Neural cell (in vitro differentiated cells): ENCODE measurements around the gene RNF212. TPM values are rescaled to one million over a fixed set of nuclear protein-coding genes. Genes with fewer than 3 reads are reported as not detected.

Experiments
- H2AFZ ChIP-seq: fragments of 200-600, 300-800 bp; sonication (generic), shearing (Covaris generic); 2 replicates; pipeline ENCODE4 v1.6.0; 2014; ENCODE audit warnings: low read depth, mild to moderate bottlenecking, antibody characterized with exemption, low read length, moderate library complexity
- H3F3A ChIP-seq: fragments of 200-600 bp; shearing (Covaris generic); 2 replicates; pipeline ENCODE4 v1.6.1; 2016; ENCODE audit warnings: mild to moderate bottlenecking, moderate library complexity, mixed read lengths, antibody characterized with exemption, low read length; ENCODE audit not compliant: insufficient read depth, poor library complexity, severe bottlenecking
- H3K27ac ChIP-seq: fragments of 200-600, 300-800 bp; sonication (generic), shearing (Covaris generic); 2 replicates; pipeline ENCODE4 v1.5.1; 2014; ENCODE audit warnings: mild to moderate bottlenecking, low read length, moderate library complexity
- H3K27me3 ChIP-seq: fragments of 300-800, 200-600 bp; sonication (generic), shearing (Covaris generic); 2 replicates; pipeline ENCODE4 v1.6.0; 2014; ENCODE audit warnings: mild to moderate bottlenecking, low read depth, low read length, moderate library complexity; ENCODE audit not compliant: insufficient read depth
- H3K36me3 ChIP-seq: fragments of 300-800, 200-600 bp; sonication (generic), shearing (Covaris generic); 2 replicates; pipeline ENCODE4 v1.5.1; 2014; ENCODE audit warnings: mild to moderate bottlenecking, antibody characterized with exemption, low read length, moderate library complexity; ENCODE audit not compliant: insufficient read depth
- H3K4me2 ChIP-seq: fragments of 300-800, 200-600 bp; sonication (generic), shearing (Covaris generic); 2 replicates; pipeline ENCODE4 v1.6.0; 2014; ENCODE audit warnings: mild to moderate bottlenecking, low read length
- H3K4me3 ChIP-seq: fragments of 300-800, 200-600 bp; sonication (generic), shearing (Covaris generic); 2 replicates; pipeline ENCODE4 v1.5.1; 2014; ENCODE audit warnings: mild to moderate bottlenecking, low read length, moderate library complexity
- H3K79me2 ChIP-seq: fragments of 200-600 bp; shearing (Covaris generic); replicated peaks from 2 replicates; pipeline ENCODE4 v1.6.0; 2014; ENCODE audit warnings: mild to moderate bottlenecking, low read length, moderate library complexity; ENCODE audit not compliant: insufficient read depth
- H3K9ac ChIP-seq: fragments of 300-800, 200-600 bp; sonication (generic), shearing (Covaris generic); 2 replicates; pipeline ENCODE4 v1.6.1; 2016; ENCODE audit warnings: mild to moderate bottlenecking, low read length, mixed read lengths
- H3K9me2 ChIP-seq: fragments of 200-600 bp; shearing (Covaris generic); 2 replicates; pipeline ENCODE4 v1.6.1; 2016; ENCODE audit warnings: mild to moderate bottlenecking, low read length, mixed read lengths; ENCODE audit not compliant: insufficient read depth
- H3K9me3 ChIP-seq: fragments of 200-600, 300-800 bp; sonication (generic), shearing (Covaris generic); 2 replicates; pipeline ENCODE4 v1.6.1; 2016; ENCODE audit warnings: mild to moderate bottlenecking, mixed run types, low read length, moderate library complexity, mixed read lengths
- H4K20me1 ChIP-seq: fragments of 200-600 bp; shearing (Covaris generic); 2 replicates; pipeline ENCODE4 v1.6.1; 2016; ENCODE audit warnings: mild to moderate bottlenecking, mixed run types; ENCODE audit not compliant: insufficient read depth
- EP300 ChIP-seq: fragments of 450-650 bp; conservative IDR thresholded peaks from 2 replicates; pipeline ENCODE4 v1.6.1; 2014; ENCODE audit warnings: antibody characterized with exemption, mild to moderate bottlenecking, moderate library complexity; ENCODE audit not compliant: poor library complexity, severe bottlenecking
- EZH2 ChIP-seq: fragments of 200-600, 300-800 bp; shearing (Covaris generic), sonication (generic); IDR thresholded peaks from 2 replicates; pipeline ENCODE4 v1.6.1; 2014; ENCODE audit warnings: antibody characterized with exemption, low read length, borderline replicate concordance, mild to moderate bottlenecking; ENCODE audit not compliant: insufficient read depth, poor library complexity, severe bottlenecking
- MXI1 ChIP-seq: fragments of 450-650 bp; conservative IDR thresholded peaks from 2 replicates; pipeline ENCODE4 v1.6.1; 2014; ENCODE audit warnings: antibody characterized with exemption, mild to moderate bottlenecking; ENCODE audit not compliant: poor library complexity, severe bottlenecking
- POLR2AphosphoS5 ChIP-seq: IDR thresholded peaks from 2 replicates; pipeline ENCODE4 v1.6.1; 2012
- RAD21 ChIP-seq: fragments of 450-650 bp; conservative IDR thresholded peaks from 2 replicates; pipeline ENCODE4 v1.6.1; 2014; ENCODE audit warnings: antibody characterized with exemption, mild to moderate bottlenecking, moderate library complexity
- SMC3 ChIP-seq: fragments of 450-650 bp; conservative IDR thresholded peaks from 2 replicates; pipeline ENCODE4 v1.6.1; 2014; ENCODE audit warnings: antibody characterized with exemption, mild to moderate bottlenecking, moderate library complexity; ENCODE audit not compliant: poor library complexity
- TAF1 ChIP-seq: IDR thresholded peaks from 2 replicates; pipeline ENCODE4 v1.6.1; 2012; ENCODE audit warnings: low read depth
- polyA plus RNA-seq: library from polyadenylated mRNA; depleted of rRNA; stranded (reverse); fragments of >200 nt; gene quantifications from 2 replicates; pipeline ENCODE4 v1.2.3, GENCODE V29; 2014
- TF ChIP-seq, protein P1 (sequence below): fragments of 450-650 bp; IDR thresholded peaks from 2 replicates; pipeline ENCODE4 v1.5.1; 2014; ENCODE audit warnings: antibody characterized with exemption, mild to moderate bottlenecking, moderate library complexity; ENCODE audit not compliant: poor library complexity, severe bottlenecking
- TF ChIP-seq, protein P2 (sequence below): IDR thresholded peaks from 2 replicates; pipeline ENCODE4 v1.6.1; 2012; ENCODE audit warnings: borderline replicate concordance

Gene RNF212
- polyA plus RNA-seq, 1 donor from 2014 or later, result 1.5 TPM

DNA sequence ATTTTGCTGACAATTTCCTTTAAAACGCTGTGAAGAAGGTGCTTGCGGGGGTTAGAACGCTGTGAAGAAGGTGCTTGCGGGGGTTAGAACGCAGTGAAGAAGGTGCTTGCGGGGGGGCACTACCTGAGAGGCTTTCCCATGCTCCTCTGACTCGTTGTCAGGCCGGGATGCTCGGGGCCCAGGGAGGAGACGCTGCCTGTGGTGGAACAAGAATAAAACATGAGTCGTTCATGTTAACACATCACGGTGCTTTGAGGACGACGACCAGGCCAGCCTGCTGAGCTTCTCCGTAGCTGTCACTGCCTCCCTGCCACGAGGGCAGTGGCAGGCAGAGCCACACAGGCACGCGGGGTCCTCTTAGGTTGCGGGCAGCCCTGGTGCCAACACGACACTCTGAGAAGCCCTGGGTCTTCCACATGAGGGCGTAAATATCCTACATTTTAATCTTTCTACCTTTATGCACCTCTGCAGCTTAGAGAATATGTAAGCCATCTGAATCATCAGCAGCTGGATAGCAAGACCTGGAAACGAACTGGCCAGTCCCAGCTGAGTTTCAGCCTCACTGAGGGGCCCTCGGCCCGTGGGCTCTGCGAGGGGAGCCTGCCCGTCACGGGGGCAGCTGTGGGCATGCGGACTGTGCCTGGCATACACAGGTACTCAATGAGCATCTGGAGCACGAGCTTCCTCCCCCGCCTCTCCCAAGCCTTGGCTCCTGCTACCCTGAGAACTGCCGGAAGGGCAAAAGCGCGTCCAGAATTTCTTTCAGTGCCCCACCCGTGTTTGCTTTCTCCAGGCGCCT lies 55.0 kb downstream of the RNF212 start:
- Histone ChIP-seq H3K9me3 (no peaks in the 10 kb centered on the region), H3K9me2 (no peaks in the 10 kb centered on the region), H4K20me1 (no peaks in the 10 kb centered on the region), H2AFZ (no peak overlapping the region), H3K27me3 (no peaks in the 10 kb centered on the region), H3K79me2 (no peaks in the 10 kb centered on the region), H3K4me3 (no peak overlapping the region), H3K4me2 (no peak overlapping the region), H3K36me3 (no peaks in the 10 kb centered on the region), H3K9ac (no peak overlapping the region), H3F3A (no peaks in the 10 kb centered on the region), H3K27ac (no peak overlapping the region)
- TF ChIP-seq SMC3, result no peak

DNA sequence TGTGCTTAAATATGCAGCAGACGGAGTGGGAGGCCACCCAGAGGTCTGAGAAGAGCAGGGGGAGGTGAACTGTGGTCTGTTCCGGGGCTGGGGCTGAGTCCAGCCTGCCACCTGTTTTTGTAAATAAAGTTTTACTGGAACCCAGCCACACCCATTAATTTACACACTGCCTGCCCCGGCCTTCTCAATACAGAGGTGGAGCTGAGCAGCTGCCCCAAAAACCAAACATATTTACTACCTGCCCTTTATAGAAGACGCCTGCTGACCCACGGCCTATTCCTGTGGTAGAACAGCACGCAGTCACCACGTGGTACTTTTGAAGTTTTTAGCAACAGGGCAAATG lies 56.0 kb downstream of the RNF212 start:
- H3K4me2 ChIP-seq, result no peak overlapping the region
- TF ChIP-seq EZH2, result no peak
- TF ChIP-seq MXI1, result no peak
- no peak for TF ChIP-seq TAF1
- no peak for TF ChIP-seq POLR2AphosphoS5
- TF ChIP-seq, protein P1, sequence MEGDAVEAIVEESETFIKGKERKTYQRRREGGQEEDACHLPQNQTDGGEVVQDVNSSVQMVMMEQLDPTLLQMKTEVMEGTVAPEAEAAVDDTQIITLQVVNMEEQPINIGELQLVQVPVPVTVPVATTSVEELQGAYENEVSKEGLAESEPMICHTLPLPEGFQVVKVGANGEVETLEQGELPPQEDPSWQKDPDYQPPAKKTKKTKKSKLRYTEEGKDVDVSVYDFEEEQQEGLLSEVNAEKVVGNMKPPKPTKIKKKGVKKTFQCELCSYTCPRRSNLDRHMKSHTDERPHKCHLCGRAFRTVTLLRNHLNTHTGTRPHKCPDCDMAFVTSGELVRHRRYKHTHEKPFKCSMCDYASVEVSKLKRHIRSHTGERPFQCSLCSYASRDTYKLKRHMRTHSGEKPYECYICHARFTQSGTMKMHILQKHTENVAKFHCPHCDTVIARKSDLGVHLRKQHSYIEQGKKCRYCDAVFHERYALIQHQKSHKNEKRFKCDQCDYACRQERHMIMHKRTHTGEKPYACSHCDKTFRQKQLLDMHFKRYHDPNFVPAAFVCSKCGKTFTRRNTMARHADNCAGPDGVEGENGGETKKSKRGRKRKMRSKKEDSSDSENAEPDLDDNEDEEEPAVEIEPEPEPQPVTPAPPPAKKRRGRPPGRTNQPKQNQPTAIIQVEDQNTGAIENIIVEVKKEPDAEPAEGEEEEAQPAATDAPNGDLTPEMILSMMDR, result no peak
- TF ChIP-seq SMC3, result no peak
- no peak for TF ChIP-seq RAD21
- TF ChIP-seq, protein P2, sequence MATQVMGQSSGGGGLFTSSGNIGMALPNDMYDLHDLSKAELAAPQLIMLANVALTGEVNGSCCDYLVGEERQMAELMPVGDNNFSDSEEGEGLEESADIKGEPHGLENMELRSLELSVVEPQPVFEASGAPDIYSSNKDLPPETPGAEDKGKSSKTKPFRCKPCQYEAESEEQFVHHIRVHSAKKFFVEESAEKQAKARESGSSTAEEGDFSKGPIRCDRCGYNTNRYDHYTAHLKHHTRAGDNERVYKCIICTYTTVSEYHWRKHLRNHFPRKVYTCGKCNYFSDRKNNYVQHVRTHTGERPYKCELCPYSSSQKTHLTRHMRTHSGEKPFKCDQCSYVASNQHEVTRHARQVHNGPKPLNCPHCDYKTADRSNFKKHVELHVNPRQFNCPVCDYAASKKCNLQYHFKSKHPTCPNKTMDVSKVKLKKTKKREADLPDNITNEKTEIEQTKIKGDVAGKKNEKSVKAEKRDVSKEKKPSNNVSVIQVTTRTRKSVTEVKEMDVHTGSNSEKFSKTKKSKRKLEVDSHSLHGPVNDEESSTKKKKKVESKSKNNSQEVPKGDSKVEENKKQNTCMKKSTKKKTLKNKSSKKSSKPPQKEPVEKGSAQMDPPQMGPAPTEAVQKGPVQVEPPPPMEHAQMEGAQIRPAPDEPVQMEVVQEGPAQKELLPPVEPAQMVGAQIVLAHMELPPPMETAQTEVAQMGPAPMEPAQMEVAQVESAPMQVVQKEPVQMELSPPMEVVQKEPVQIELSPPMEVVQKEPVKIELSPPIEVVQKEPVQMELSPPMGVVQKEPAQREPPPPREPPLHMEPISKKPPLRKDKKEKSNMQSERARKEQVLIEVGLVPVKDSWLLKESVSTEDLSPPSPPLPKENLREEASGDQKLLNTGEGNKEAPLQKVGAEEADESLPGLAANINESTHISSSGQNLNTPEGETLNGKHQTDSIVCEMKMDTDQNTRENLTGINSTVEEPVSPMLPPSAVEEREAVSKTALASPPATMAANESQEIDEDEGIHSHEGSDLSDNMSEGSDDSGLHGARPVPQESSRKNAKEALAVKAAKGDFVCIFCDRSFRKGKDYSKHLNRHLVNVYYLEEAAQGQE, result no peak
- TF ChIP-seq EP300, result no peak
- H4K20me1 ChIP-seq, result no peaks in the 10 kb centered on the region
- H3K9me2 ChIP-seq, result no peaks in the 10 kb centered on the region
- no peak overlapping the region for H2AFZ ChIP-seq
- no peak overlapping the region for H3K4me3 ChIP-seq
- H3F3A ChIP-seq, result no peaks in the 10 kb centered on the region
- H3K9ac ChIP-seq, result no peak overlapping the region
- H3K79me2 ChIP-seq, result no peaks in the 10 kb centered on the region
- no peaks in the 10 kb centered on the region for H3K36me3 ChIP-seq
- no peak overlapping the region for H3K27ac ChIP-seq
- no peaks in the 10 kb centered on the region for H3K9me3 ChIP-seq
- H3K27me3 ChIP-seq, result no peaks in the 10 kb centered on the region
